Heart left ventricle (tissue), 16 donors: ENCODE results near the gene GPR161. TPM values are rescaled to one million over a fixed set of nuclear protein-coding genes. Genes with fewer than 3 reads are reported as not detected.

Experiments
- ATAC-seq, 4 donors: fragments of 200-7000 bp; cut with Tn5 transposase; one replicate each; pipeline ENCODE4 v1.9.1; 2020 to 2022; ENCODE audit warnings: moderate library complexity in 4 of 4, mild to moderate bottlenecking in 3 of 4, moderate number of reproducible peaks in 1 of 4
- DNase-seq, 5 donors: peaks; one replicate each; pipeline ENCODE4 v3.0.0-alpha.2; 2020
- H3K27ac ChIP-seq, 12 donors: fragments of 200-600 bp; sonication (generic) in 4 of 12; one replicate each; pipeline versions ENCODE4 v1.5.0 to v1.8.0; 2016 to 2022; ENCODE audit warnings: mild to moderate bottlenecking in 2 of 12
- H3K27me3 ChIP-seq, 9 donors: fragments of 200-600 bp; sonication (generic) in 2 of 9; one replicate each; pipeline versions ENCODE4 v1.5.1 to v1.8.0; 2016 to 2022; ENCODE audit warnings: mild to moderate bottlenecking in 3 of 9
- H3K36me3 ChIP-seq, 9 donors: fragments of 200-600 bp; sonication (generic) in 2 of 9; one replicate each; pipeline versions ENCODE4 v1.5.0 to v1.8.0; 2018 to 2022; ENCODE audit warnings: mild to moderate bottlenecking in 2 of 9
- H3K4me1 ChIP-seq, 12 donors: fragments of 200-600 bp; sonication (generic) in 4 of 12; one replicate each; pipeline versions ENCODE4 v1.5.0 to v1.8.0; 2016 to 2022; ENCODE audit warnings: mild to moderate bottlenecking in 3 of 12
- H3K4me3 ChIP-seq, 12 donors: fragments of 200-600 bp; sonication (generic) in 4 of 12; one replicate each; pipeline versions ENCODE4 v1.5.0 to v1.8.0; 2017 to 2022; ENCODE audit warnings: mild to moderate bottlenecking in 9 of 12, moderate library complexity in 4 of 12
- H3K9me3 ChIP-seq, 12 donors: fragments of 200-600 bp; sonication (generic) in 4 of 12; one replicate each; pipeline versions ENCODE4 v1.5.0 to v1.8.0; 2016 to 2022; ENCODE audit warnings: mild to moderate bottlenecking in 1 of 12
- CTCF ChIP-seq, 12 donors: fragments of 200-600 bp; sonication (generic) in 4 of 12; IDR thresholded peaks; one replicate each; pipeline versions ENCODE4 v1.5.0 to v1.8.0; 2018 to 2022; ENCODE audit warnings: antibody characterized with exemption in 12 of 12, mild to moderate bottlenecking in 5 of 12
- POLR2A ChIP-seq, 2 donors: fragments of 450-650 bp; IDR thresholded peaks; one replicate each; pipeline ENCODE4 v1.6.1; 2017; ENCODE audit warnings: antibody characterized with exemption in 2 of 2, mild to moderate bottlenecking in 2 of 2, moderate library complexity in 2 of 2
- WGBS, 4 donors: extraction: QIAGEN DNeasy Blood & Tissue Kit in 2 of 4; methylation state at CpG; one replicate each; pipeline versions ENCODE4 v1.1.5 to v1.1.7; 2013 to 2018; 5-methylcytosine and 5-hydroxymethylcytosine counted together
- intact Hi-C, 10 donors: fragments of 100-400 bp; cut with DNase I; formaldehyde crosslinking; loops; one replicate each; pipeline versions ENCODE4 v1.11.1 to v1.14.2; 2022
- polyA plus RNA-seq, 2 donors: library from polyadenylated mRNA; stranded (reverse); fragments of 200-250 nt; gene quantifications; one replicate each; pipeline ENCODE4 v1.2.3, GENCODE V29; 2013
- total RNA-seq, 9 donors: library from RNA; depleted of rRNA in 2 of 9; stranded (reverse); fragments of >200 nt in 2 of 9; fragmentation: NEBNext Ultra II Directional in 3 of 9; extraction: Animal tissue kit (Norgen Biotek cat#: 25700) in 3 of 9; gene quantifications; one replicate each; pipeline versions ENCODE4 v1.1.0 to v1.2.4, GENCODE V29; 2016 to 2023
- donor health status: ischemic (EF 13 %, LVEDD 7.1; RV severe dilation, severe dysfunction).
- donor health status: healthy with polysubstance abuse.
- donor health status: DM: no; HTN: yes; CAD: no.
- donor health status: DM: no; HTN: no; CAD: no.
- donor health status: ischemic (EF 25% LVEDD 6.9; RV normal size, moderate dysfunction).
- donor health status: ischemic (EF 25% LVEDD 5.7; RV mildly dilated, moderate dysfunction).
- donor health status: healthy.
- donor health status: DM: yes; HTN: yes; CAD: no.
- donor health status: ischemic (EF 35%, LVEDD 5.7; RV mildly dilated, moderate dysfunction).
- donor health status: nonischemic (EF 11% LVEDD 7.7; RV severe dilation, severe dysfunction).
- donor health status: DM: yes; HTN: yes; CAD: no.
- donor health status: PGD.
- donor health status: ischemic (EF 29% LVEDD 5.4; RV normal size, mild dysfunction).
- donor health status: nonischemic (EF 23%, LVEDD 6.1; RV moderate dilation, normal function).

The GPR161 gene
- total and polyA plus RNA-seq, 11 donors = 0.95 to 4.8 (median 2.4) TPM

GRCh38 chr1:168112673-168113305, 23.9 kb downstream of the GPR161 start:
- peaks cover 0 to 6% (median 0%) of the 10 kb centered on the region in 12 donors for H3K4me1 ChIP-seq
- TF ChIP-seq POLR2A (IDR thresholded peaks at IDR 0.05) (no peak), CTCF (IDR thresholded peaks at IDR 0.05) (no peak)
- H3K9me3 ChIP-seq = no peaks in the 10 kb centered on the region
- no peaks in the 10 kb centered on the region for H3K27me3 ChIP-seq
- H3K36me3 ChIP-seq = peaks cover 0 to 10% (median 0%) of the 10 kb centered on the region in 9 donors
- DNase-seq (no peak), ATAC-seq (peak in 2 of 4 donors; percentile 11 to 36)
- 91 to 94% (median 93%) methylated on average over 6 of the region's 6 CpGs for WGBS, 4 donors
- no peak overlapping the region for H3K27ac ChIP-seq
- H3K4me3 ChIP-seq = no peak overlapping the region
- intact Hi-C loops = no loop called here

DNA sequence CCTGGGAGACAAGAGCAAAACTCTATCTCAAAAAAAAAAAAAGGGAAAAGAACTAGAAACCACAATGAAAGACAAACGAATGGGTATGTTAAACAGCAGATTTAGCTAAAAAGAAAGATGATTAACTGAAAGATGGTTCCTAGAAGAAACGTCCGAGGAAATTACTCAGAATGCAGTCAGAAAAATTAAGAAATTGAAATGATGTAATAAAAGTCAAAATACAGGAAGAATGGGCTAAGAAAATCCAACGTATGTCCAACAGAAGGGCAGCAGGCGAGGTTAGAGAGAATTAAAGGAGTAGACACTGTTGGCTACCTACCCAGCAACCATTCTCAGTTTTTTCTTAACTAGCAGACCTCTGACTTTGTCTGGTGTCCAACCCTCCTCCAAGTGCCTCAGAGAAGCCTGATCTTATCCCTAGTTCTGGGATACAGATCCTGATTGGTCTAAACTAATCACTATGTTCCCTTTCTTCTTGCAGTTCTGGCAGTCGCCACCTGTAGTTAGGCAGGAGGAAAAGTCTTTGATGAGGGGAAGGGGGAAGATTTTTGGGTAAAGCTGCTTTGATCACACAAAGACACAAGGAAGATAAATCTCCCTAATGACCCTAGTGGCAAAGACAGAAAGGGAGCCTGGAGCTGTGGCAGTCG, 25.7 kb downstream of the GPR161 start:
- TF ChIP-seq CTCF (IDR thresholded peaks at IDR 0.05) (no peak), POLR2A (IDR thresholded peaks at IDR 0.05) (no peak)
- intact Hi-C loops = no loop called here
- no peak overlapping the region for H3K27ac ChIP-seq
- H3K4me3 ChIP-seq = no peak overlapping the region
- ATAC-seq = no peak
- WGBS, 4 donors = 85 to 89% (median 89%) methylated on average over 7 of the region's 7 CpGs
- H3K27me3 ChIP-seq = no peaks in the 10 kb centered on the region
- peaks cover 0 to 7% (median 0%) of the 10 kb centered on the region in 9 donors for H3K36me3 ChIP-seq
- H3K4me1 ChIP-seq = peaks cover 0 to 6% (median 0%) of the 10 kb centered on the region in 12 donors
- no peaks in the 10 kb centered on the region for H3K9me3 ChIP-seq
- DNase-seq = no peak

DNA sequence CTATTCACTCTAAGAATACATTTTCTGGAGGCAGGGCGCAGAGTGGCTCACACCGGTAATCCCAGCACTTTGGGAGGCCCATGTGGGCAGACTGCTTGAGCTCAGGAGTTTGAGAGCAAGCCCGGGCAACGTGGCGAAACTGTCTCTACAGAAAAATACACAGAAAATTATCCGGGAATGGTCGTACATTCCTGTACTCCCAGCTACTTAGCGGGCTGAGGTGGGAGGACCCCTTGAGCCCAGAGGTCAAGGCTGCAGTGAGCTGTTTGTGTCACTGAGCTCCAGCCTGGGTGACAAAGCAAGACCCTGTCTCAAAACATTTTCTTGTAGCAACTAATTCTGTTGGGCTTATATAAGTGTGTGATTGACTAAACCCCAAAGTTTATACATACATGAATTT, 30.5 kb downstream of the GPR161 start:
- Histone ChIP-seq H3K4me3 (no peak overlapping the region), H3K9me3 (no peaks in the 10 kb centered on the region), H3K36me3 (peaks cover 0 to 29% (median 0%) of the 10 kb centered on the region in 9 donors), H3K4me1 (no peaks in the 10 kb centered on the region), H3K27ac (no peak overlapping the region), H3K27me3 (no peaks in the 10 kb centered on the region)
- TF ChIP-seq POLR2A (IDR thresholded peaks at IDR 0.05) (no peak), CTCF (IDR thresholded peaks at IDR 0.05) (no peak)
- 89 to 92% (median 90%) methylated on average over 8 of the region's 8 CpGs for WGBS, 4 donors
- no peak for DNase-seq
- intact Hi-C loops = loop anchor here in 1 of 10 donors (10.0 kb wide), 1 partner anchor 219 kb away; no protein-coding TSS in a partner anchor
- ATAC-seq = no peak

DNA sequence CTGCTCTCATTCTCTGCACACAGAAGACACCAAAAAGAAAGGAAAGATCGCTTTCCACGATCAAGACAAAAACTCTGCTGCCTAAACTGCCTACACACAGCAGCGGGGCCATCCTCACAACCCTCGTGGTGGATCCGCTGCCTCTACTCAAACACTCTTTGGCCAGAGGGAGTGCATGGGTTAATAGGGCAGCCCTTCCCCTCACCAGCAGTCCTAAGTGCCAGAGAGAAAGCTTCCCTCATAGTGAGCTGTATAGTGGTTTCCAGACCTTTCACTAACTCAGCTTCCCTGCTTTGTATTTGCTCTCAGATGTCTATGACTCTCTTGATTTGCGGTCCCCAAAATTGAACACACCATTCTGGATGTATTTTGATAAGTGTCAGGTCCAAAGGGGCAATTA, 30.9 kb downstream of the GPR161 start:
- H3K4me3 ChIP-seq = no peak overlapping the region
- WGBS, 4 donors = 93 to 96% (median 94%) methylated on average over 6 of the region's 6 CpGs
- DNase-seq = no peak
- H3K27ac ChIP-seq = no peak overlapping the region
- no peaks in the 10 kb centered on the region for H3K9me3 ChIP-seq
- no peaks in the 10 kb centered on the region for H3K27me3 ChIP-seq
- no peak for ATAC-seq
- peaks cover 0 to 29% (median 0%) of the 10 kb centered on the region in 9 donors for H3K36me3 ChIP-seq
- TF ChIP-seq CTCF (IDR thresholded peaks at IDR 0.05) = no peak
- intact Hi-C loops = loop anchor here in 1 of 10 donors (10.0 kb wide), 1 partner anchor 219 kb away; no protein-coding TSS in a partner anchor
- no peaks in the 10 kb centered on the region for H3K4me1 ChIP-seq
